HG03103 (cell line): ENCODE data around the gene SPATA33.
"Not testable (repeated sequence)": the region's sequence is repeated elsewhere in the genome, so short reads cannot be mapped to it uniquely, and the experiment has no call there.

ENCODE experiments used
- ATAC-seq: cut with Tn5 transposase; IDR thresholded peaks from one replicate; pipeline ENCODE4 v1.9.1; 2021; ENCODE audit warnings: low read depth; ENCODE audit not compliant: unreplicated experiment

Gene SPATA33

GRCh38 chr16:89658221-89658879 is 714 bp downstream of the SPATA33 start:
- no peak for ATAC-seq

GRCh38 chr16:89660146-89660545 is 2.5 kb downstream of the SPATA33 start:
- no peak for ATAC-seq

GRCh38 chr16:89661215-89661614 is 3.6 kb downstream of the SPATA33 start:
- ATAC-seq, result no peak

- ATAC-seq, result not testable (repeated sequence)
Measured at GRCh38 chr16:89664238-89664637, 6.6 kb downstream of the SPATA33 start.

- ATAC-seq, result not testable (repeated sequence)
Measured at GRCh38 chr16:89667000-89667399, 9.4 kb downstream of the SPATA33 start.

GRCh38 chr16:89667633-89668032 is 10.0 kb downstream of the SPATA33 start:
- ATAC-seq, result no peak

- no peak for ATAC-seq
Measured at GRCh38 chr16:89668790-89669158, 11.1 kb downstream of the SPATA33 start.

GRCh38 chr16:89669755-89670154 is 12.1 kb downstream of the SPATA33 start:
- no peak for ATAC-seq

- no peak for ATAC-seq
Measured at GRCh38 chr16:89670496-89671431, 13.1 kb downstream of the SPATA33 start.

- not testable (repeated sequence) for ATAC-seq
Measured at GRCh38 chr16:89671565-89671964, 13.9 kb downstream of the SPATA33 start.

- no peak for ATAC-seq
Measured at GRCh38 chr16:89672177-89672941, 14.7 kb downstream of the SPATA33 start.

- ATAC-seq, result no peak
Measured at GRCh38 chr16:89678258-89678657, 20.6 kb downstream of the SPATA33 start.

GRCh38 chr16:89685916-89686315 is 28.3 kb downstream of the SPATA33 start:
- ATAC-seq, result no peak

GRCh38 chr16:89686520-89687091 is 29.0 kb downstream of the SPATA33 start, which contains the start of gene CDK10:
TSS of gene CDK10 (plus strand) at chr16:89686689. CDS start at chr16:89686711, 22 bp downstream.
- peak; percentile 78 for ATAC-seq

- no peak for ATAC-seq
Measured at GRCh38 chr16:89687092-89687940, 29.7 kb downstream of the SPATA33 start.

- no peak for ATAC-seq
Measured at GRCh38 chr16:89688395-89688794, 30.8 kb downstream of the SPATA33 start.

- ATAC-seq, result no peak
Measured at GRCh38 chr16:89689142-89689541, 31.5 kb downstream of the SPATA33 start.

- not testable (repeated sequence) for ATAC-seq
Measured at GRCh38 chr16:89689621-89690020, 32.0 kb downstream of the SPATA33 start.

- ATAC-seq, result no peak
Measured at GRCh38 chr16:89690392-89690901, 32.8 kb downstream of the SPATA33 start.
